Heart left ventricle (tissue), 16 donors: ENCODE measurements around the gene AFDN. TPM values are rescaled to one million over a fixed set of nuclear protein-coding genes. Genes with fewer than 3 reads are reported as not detected.

Experiments
- ATAC-seq, 4 donors: fragments of 200-7000 bp; cut with Tn5 transposase; one replicate each; pipeline ENCODE4 v1.9.1; 2020 to 2022; ENCODE audit warnings: moderate library complexity in 4 of 4, mild to moderate bottlenecking in 3 of 4, moderate number of reproducible peaks in 1 of 4
- DNase-seq, 5 donors: peaks; one replicate each; pipeline ENCODE4 v3.0.0-alpha.2; 2020
- H3K27ac ChIP-seq, 12 donors: fragments of 200-600 bp; sonication (generic) in 4 of 12; one replicate each; pipeline versions ENCODE4 v1.5.0 to v1.8.0; 2016 to 2022; ENCODE audit warnings: mild to moderate bottlenecking in 2 of 12
- H3K27me3 ChIP-seq, 9 donors: fragments of 200-600 bp; sonication (generic) in 2 of 9; one replicate each; pipeline versions ENCODE4 v1.5.1 to v1.8.0; 2016 to 2022; ENCODE audit warnings: mild to moderate bottlenecking in 3 of 9
- H3K36me3 ChIP-seq, 9 donors: fragments of 200-600 bp; sonication (generic) in 2 of 9; one replicate each; pipeline versions ENCODE4 v1.5.0 to v1.8.0; 2018 to 2022; ENCODE audit warnings: mild to moderate bottlenecking in 2 of 9
- H3K4me1 ChIP-seq, 12 donors: fragments of 200-600 bp; sonication (generic) in 4 of 12; one replicate each; pipeline versions ENCODE4 v1.5.0 to v1.8.0; 2016 to 2022; ENCODE audit warnings: mild to moderate bottlenecking in 3 of 12
- H3K4me3 ChIP-seq, 12 donors: fragments of 200-600 bp; sonication (generic) in 4 of 12; one replicate each; pipeline versions ENCODE4 v1.5.0 to v1.8.0; 2017 to 2022; ENCODE audit warnings: mild to moderate bottlenecking in 9 of 12, moderate library complexity in 4 of 12
- H3K9me3 ChIP-seq, 12 donors: fragments of 200-600 bp; sonication (generic) in 4 of 12; one replicate each; pipeline versions ENCODE4 v1.5.0 to v1.8.0; 2016 to 2022; ENCODE audit warnings: mild to moderate bottlenecking in 1 of 12
- POLR2A ChIP-seq, 2 donors: fragments of 450-650 bp; IDR thresholded peaks; one replicate each; pipeline ENCODE4 v1.6.1; 2017; ENCODE audit warnings: antibody characterized with exemption in 2 of 2, mild to moderate bottlenecking in 2 of 2, moderate library complexity in 2 of 2
- WGBS, 4 donors: extraction: QIAGEN DNeasy Blood & Tissue Kit in 2 of 4; methylation state at CpG; one replicate each; pipeline versions ENCODE4 v1.1.5 to v1.1.7; 2013 to 2018; 5-methylcytosine and 5-hydroxymethylcytosine counted together
- intact Hi-C, 10 donors: fragments of 100-400 bp; cut with DNase I; formaldehyde crosslinking; loops; one replicate each; pipeline versions ENCODE4 v1.11.1 to v1.14.2; 2022
- polyA plus RNA-seq, 2 donors: library from polyadenylated mRNA; stranded (reverse); fragments of 200-250 nt; gene quantifications; one replicate each; pipeline ENCODE4 v1.2.3, GENCODE V29; 2013
- total RNA-seq, 9 donors: library from RNA; depleted of rRNA in 2 of 9; stranded (reverse); fragments of >200 nt in 2 of 9; fragmentation: NEBNext Ultra II Directional in 3 of 9; extraction: Animal tissue kit (Norgen Biotek cat#: 25700) in 3 of 9; gene quantifications; one replicate each; pipeline versions ENCODE4 v1.1.0 to v1.2.4, GENCODE V29; 2016 to 2023
- TF ChIP-seq, protein P1 (sequence below), 12 donors: fragments of 200-600 bp; sonication (generic) in 4 of 12; IDR thresholded peaks; one replicate each; pipeline versions ENCODE4 v1.5.0 to v1.8.0; 2018 to 2022; ENCODE audit warnings: antibody characterized with exemption in 12 of 12, mild to moderate bottlenecking in 5 of 12
- donor health status: ischemic (EF 13 %, LVEDD 7.1; RV severe dilation, severe dysfunction).
- donor health status: healthy with polysubstance abuse.
- donor health status: DM: no; HTN: yes; CAD: no.
- donor health status: DM: no; HTN: no; CAD: no.
- donor health status: ischemic (EF 25% LVEDD 6.9; RV normal size, moderate dysfunction).
- donor health status: ischemic (EF 25% LVEDD 5.7; RV mildly dilated, moderate dysfunction).
- donor health status: healthy.
- donor health status: DM: yes; HTN: yes; CAD: no.
- donor health status: ischemic (EF 35%, LVEDD 5.7; RV mildly dilated, moderate dysfunction).
- donor health status: nonischemic (EF 11% LVEDD 7.7; RV severe dilation, severe dysfunction).
- donor health status: DM: yes; HTN: yes; CAD: no.
- donor health status: PGD.
- donor health status: ischemic (EF 29% LVEDD 5.4; RV normal size, mild dysfunction).
- donor health status: nonischemic (EF 23%, LVEDD 6.1; RV moderate dilation, normal function).

AFDN gene
- total and polyA plus RNA-seq, 11 donors, result 27.6 to 100 (median 50.4) TPM

- Histone ChIP-seq H3K27ac (peak overlapping the region in 10 of 12 donors; percentile 46 to 86 (median 70)), H3K36me3 (no peaks in the 10 kb centered on the region), H3K4me3 (no peak overlapping the region), H3K4me1 (peaks cover 0 to 18% (median 5%) of the 10 kb centered on the region in 12 donors), H3K27me3 (peaks cover 0 to 7% (median 0%) of the 10 kb centered on the region in 9 donors), H3K9me3 (no peaks in the 10 kb centered on the region)
- TF ChIP-seq, protein P1, sequence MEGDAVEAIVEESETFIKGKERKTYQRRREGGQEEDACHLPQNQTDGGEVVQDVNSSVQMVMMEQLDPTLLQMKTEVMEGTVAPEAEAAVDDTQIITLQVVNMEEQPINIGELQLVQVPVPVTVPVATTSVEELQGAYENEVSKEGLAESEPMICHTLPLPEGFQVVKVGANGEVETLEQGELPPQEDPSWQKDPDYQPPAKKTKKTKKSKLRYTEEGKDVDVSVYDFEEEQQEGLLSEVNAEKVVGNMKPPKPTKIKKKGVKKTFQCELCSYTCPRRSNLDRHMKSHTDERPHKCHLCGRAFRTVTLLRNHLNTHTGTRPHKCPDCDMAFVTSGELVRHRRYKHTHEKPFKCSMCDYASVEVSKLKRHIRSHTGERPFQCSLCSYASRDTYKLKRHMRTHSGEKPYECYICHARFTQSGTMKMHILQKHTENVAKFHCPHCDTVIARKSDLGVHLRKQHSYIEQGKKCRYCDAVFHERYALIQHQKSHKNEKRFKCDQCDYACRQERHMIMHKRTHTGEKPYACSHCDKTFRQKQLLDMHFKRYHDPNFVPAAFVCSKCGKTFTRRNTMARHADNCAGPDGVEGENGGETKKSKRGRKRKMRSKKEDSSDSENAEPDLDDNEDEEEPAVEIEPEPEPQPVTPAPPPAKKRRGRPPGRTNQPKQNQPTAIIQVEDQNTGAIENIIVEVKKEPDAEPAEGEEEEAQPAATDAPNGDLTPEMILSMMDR (IDR thresholded peaks at IDR 0.05), result no peak
- TF ChIP-seq POLR2A (IDR thresholded peaks at IDR 0.05), result no peak
- ATAC-seq (no peak), DNase-seq (no peak)
- intact Hi-C loops, result loop anchor here in 6 of 10 donors (1.0 to 5.0 kb wide), 7 partner anchors 28 to 59 kb away; no protein-coding TSS in a partner anchor
- WGBS, 4 donors, result 73 to 83% (median 79%) methylated on average over 11 of the region's 11 CpGs
These were observed 167.1 kb downstream of the AFDN start for GRCh38 chr6:167993831-167994230.

DNA sequence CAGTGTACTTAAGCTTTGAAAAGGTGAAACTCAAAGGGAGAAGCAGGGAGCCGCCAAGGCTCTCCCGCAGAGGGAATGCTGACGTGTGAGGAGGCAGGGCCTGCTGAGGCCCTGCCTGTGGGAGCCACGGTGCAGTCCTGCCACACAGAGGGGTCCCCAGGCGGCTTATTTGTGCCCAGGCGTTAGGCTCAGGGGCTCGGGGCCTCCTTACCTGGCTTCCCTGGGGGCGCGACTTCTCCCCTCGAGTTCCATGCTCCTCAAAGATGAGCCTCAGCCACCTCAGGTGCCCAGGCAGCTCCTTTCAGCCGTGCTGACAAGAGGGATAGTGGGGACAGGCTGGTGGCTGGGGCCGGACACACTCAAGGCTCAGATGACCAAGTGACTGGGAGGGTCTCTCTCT, 168.6 kb downstream of the AFDN start:
- H3K36me3 ChIP-seq, result no peaks in the 10 kb centered on the region
- no peak for DNase-seq
- peak overlapping the region in 2 of 12 donors; percentile 69 to 86 for H3K27ac ChIP-seq
- intact Hi-C loops, result loop anchor here in 1 of 10 donors (2.0 kb wide), 1 partner anchor 35 kb away; no protein-coding TSS in a partner anchor
- peaks cover 0 to 11% (median 0%) of the 10 kb centered on the region in 9 donors for H3K27me3 ChIP-seq
- H3K4me1 ChIP-seq, result peaks cover 0 to 15% (median 5%) of the 10 kb centered on the region in 12 donors
- no peak for TF ChIP-seq POLR2A (IDR thresholded peaks at IDR 0.05)
- TF ChIP-seq, protein P1 (IDR thresholded peaks at IDR 0.05), result no peak
- no peak overlapping the region for H3K4me3 ChIP-seq
- ATAC-seq, result peak in 1 of 4 donors; percentile 9
- H3K9me3 ChIP-seq, result no peaks in the 10 kb centered on the region
- 84 to 90% (median 89%) methylated on average over 11 to 12 of the region's 12 CpGs for WGBS, 4 donors

DNA sequence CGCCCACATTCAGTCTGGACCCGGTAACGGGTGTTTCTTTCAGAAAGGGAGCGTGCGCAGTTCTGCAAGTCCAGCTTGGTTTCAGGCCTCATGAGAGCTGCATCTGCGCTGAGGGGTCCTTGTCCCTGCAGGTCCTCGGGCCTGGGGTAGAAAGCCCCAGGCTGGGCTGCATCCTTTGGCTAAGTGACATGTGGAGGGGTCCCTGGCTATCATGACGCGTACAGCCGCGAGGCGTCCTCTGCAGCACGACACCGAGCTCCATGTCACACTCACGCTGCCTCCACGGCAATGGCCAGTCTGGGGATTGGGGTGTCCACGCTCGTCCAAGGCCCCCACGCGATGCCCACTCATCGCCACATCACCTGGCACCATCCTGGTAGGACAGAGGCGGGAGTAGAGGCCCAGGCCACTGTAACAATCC, 169.0 kb downstream of the AFDN start:
- Histone ChIP-seq H3K4me3 (peak overlapping the region in 1 of 12 donors; percentile 15), H3K9me3 (no peaks in the 10 kb centered on the region), H3K27ac (peak overlapping the region in 1 of 12 donors; percentile 86), H3K4me1 (peaks cover 0 to 15% (median 5%) of the 10 kb centered on the region in 12 donors), H3K27me3 (peaks cover 0 to 11% (median 0%) of the 10 kb centered on the region in 9 donors), H3K36me3 (no peaks in the 10 kb centered on the region)
- no peak for ATAC-seq
- WGBS, 4 donors, result 92 to 96% (median 95%) methylated on average over 12 to 22 of the region's 22 CpGs
- no peak for DNase-seq
- TF ChIP-seq, protein P1 (IDR thresholded peaks at IDR 0.05), result no peak
- TF ChIP-seq POLR2A (IDR thresholded peaks at IDR 0.05), result no peak
- intact Hi-C loops, result loop anchor here in 1 of 10 donors (2.0 kb wide), 1 partner anchor 35 kb away; no protein-coding TSS in a partner anchor

DNA sequence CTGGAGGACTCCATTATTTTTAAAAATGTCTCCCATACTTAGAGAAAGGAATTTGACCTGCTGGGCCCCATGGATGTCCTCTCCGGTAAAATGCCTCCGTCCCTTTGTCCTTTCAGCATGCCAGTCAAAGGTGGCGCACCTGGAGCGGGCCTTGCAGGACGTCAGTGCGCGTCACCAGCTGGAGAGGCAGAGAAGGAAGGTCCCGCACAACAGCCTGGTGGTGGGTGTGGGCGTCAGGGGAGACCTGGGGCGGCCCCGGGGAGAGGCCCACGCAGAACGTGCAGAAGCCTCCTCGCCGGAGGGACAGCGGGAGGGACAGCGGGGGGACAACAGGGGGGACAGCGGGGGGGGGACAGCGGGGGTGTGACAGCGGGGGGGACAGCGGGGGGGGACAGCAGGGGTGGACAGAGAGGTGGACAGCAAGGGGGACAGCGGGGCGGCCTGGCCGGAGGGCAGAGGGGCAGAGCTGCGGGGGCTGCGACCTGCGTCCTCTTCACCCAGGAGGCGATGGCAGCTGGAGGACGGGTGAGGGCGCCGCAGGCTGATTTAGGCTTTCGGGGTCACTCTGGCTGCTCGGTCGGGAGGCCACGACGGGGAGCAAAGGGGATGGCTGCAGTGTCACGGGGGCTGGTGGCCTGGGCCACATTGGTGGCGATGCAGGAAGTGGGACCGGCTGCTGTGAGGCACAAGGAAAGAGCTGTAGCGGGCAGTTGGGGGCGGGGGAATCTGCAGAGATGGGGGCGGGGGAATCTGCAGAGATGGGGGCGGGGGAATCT, 169.9 kb downstream of the AFDN start:
- H3K36me3 ChIP-seq, result no peaks in the 10 kb centered on the region
- H3K27ac ChIP-seq, result no peak overlapping the region
- H3K27me3 ChIP-seq, result peaks cover 0 to 11% (median 0%) of the 10 kb centered on the region in 9 donors
- H3K9me3 ChIP-seq, result no peaks in the 10 kb centered on the region
- H3K4me3 ChIP-seq, result peak overlapping the region in 1 of 12 donors; percentile 15
- ATAC-seq, result no peak
- no peak for DNase-seq
- H3K4me1 ChIP-seq, result peaks cover 0 to 15% (median 5%) of the 10 kb centered on the region in 12 donors
- WGBS, 4 donors, result 63 to 86% (median 84%) methylated on average over 41 to 42 of the region's 43 CpGs
- intact Hi-C loops, result no loop called here
- TF ChIP-seq POLR2A (IDR thresholded peaks at IDR 0.05), result no peak
- TF ChIP-seq, protein P1 (IDR thresholded peaks at IDR 0.05), result no peak
